Hematopoietic multipotent progenitor cell treated with erythropoietin and hydrocortisone succinate and interleukin-3 and kit ligand, for 6 days (in vitro differentiated cells): ENCODE data around the gene KIF1B.

Experiments used
- DNase-seq: peaks from one replicate; pipeline ENCODE4 v3.0.0-alpha.2; 2015

The KIF1B gene

GRCh38 chr1:10338611-10339010, 128.2 kb downstream of the KIF1B start:
- no peak for DNase-seq

- no peak for DNase-seq
Measured at GRCh38 chr1:10339036-10339567, 128.7 kb downstream of the KIF1B start.

DNA sequence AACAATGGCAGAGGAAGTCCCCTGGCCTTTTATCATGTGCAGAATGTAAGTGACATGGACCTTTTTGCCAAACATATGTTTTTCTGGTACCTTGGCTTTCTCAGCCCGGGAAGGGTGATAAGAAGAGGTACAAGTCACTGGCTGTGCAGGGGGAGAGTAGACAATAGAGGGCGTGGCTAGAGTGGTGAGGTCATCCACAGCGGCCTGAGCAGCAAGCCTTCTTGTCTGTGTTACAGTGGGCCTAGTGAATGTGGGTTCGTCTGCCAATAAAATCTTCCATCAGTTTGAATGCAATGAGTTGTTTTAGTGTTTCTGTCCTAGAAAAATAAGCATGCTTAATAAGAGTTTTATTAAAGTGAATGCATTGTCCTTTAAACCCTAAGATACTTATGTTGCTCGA, 129.4 kb downstream of the KIF1B start:
- peak; percentile 67 for DNase-seq

DNA sequence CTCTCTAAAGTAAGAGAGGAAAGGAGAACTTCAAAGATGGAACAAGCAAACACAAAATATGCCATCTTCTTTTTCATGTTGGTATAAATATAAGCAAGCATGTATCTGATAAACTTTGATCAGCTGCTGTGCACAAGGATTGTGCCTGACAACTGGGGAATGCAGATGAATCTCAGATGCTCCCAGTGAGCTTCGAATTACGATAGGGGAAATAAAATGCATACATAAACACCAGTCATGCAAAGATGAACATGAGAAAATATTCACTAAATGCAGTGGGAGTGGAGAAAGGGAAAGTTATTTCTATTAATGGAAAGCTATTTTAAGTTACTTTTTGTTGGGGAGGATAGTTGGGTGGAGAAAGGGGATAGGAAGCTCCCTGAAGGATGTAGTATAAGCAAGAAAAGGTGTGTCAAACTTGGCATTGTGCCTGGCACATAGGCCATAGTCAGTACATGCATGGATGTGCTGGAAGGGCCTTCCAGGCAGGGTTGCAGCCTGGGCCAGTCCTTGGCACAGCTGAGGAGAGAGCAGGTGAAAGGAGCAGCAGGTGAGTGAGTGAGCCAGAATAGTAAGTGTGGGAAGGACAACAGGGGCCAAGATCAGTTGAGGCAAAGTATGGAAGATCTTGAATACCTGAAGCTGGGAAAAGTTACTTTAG, 130.7 kb downstream of the KIF1B start:
- DNase-seq: no peak

- DNase-seq: no peak
Measured at GRCh38 chr1:10347109-10347508, 136.7 kb downstream of the KIF1B start.

DNA sequence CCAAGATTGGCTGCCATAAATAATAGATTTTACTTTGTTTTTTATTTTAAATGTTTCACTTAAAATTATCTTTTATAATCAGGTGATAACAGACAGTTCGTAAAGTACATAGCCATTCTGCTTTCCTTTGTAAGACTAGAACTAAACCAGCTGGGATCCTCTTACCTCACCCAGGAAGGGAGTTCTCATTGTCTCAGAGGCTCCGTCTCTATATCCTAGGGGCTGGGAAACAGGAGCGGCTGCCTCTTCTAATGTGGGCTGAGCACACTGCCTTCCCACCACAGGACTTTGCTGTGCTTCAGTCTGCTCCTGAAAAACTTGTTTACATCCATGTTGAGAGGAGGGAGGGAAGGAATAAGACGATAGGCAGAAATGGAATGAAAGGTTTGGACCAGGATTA, 142.9 kb downstream of the KIF1B start:
- no peak for DNase-seq

DNA sequence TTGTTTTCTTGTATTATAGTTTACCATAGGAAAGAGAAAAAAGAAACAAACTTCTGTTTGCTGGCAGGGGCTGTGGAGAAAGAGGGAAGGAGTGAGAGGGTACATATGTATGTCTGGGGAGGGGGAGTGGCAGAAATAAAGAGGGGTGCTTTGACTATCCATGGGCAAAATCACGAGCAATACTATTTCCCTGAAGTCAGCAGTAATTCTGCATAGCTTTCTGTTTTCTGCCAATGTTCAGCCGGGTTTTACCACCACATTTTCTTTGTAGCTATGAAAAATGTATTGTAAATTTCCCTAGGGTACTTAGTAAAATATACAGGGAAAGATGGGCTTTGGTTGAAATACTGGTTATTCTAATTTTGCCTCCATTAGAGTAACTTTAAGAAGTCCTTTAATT, 143.3 kb downstream of the KIF1B start:
- DNase-seq: no peak

DNA sequence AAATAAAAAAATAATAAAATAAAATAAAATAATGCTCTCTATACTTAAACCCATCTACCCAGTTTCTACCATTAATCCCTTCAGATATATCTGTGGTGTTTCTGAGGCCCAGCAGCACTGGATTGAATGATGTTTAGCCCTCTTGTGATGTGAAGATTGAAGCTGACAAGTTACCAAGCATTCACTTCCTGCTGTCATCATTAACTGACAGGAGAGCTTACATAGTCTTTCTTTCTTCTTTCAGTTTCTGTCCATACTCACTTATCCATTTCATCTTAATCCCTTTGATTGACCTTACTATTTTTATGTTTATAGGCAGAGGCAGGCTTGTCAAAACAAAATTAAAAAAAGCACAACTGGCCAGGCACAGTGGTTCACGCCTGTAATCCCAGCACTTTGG, 149.7 kb downstream of the KIF1B start:
- DNase-seq: no peak

- DNase-seq: no peak
Measured at GRCh38 chr1:10361515-10361914, 151.1 kb downstream of the KIF1B start.

GRCh38 chr1:10368194-10368593, 157.8 kb downstream of the KIF1B start:
- DNase-seq: no peak

DNA sequence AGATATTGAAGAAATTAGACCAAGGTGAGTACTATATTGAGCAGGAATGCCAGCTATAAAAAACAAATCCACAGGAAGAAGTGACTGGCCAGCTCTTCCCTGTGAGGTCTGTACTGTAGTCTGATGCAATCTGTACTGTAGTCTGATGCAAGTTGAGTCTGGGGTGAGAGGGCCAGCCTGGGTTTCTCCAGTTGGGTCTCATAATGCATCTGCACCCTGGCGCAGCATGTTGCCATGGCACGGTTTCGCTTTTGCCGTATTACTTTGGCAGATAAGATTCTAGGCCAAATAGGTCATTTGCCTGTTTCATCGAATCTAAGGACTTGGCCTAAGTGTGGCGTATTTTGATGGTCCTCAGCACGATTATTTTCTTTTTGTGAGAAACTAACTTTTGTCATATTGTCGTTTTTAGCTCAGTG, 164.1 kb downstream of the KIF1B start:
- DNase-seq: no peak

GRCh38 chr1:10377365-10378029, 167.1 kb downstream of the KIF1B start:
- DNase-seq: peak; percentile 91

DNA sequence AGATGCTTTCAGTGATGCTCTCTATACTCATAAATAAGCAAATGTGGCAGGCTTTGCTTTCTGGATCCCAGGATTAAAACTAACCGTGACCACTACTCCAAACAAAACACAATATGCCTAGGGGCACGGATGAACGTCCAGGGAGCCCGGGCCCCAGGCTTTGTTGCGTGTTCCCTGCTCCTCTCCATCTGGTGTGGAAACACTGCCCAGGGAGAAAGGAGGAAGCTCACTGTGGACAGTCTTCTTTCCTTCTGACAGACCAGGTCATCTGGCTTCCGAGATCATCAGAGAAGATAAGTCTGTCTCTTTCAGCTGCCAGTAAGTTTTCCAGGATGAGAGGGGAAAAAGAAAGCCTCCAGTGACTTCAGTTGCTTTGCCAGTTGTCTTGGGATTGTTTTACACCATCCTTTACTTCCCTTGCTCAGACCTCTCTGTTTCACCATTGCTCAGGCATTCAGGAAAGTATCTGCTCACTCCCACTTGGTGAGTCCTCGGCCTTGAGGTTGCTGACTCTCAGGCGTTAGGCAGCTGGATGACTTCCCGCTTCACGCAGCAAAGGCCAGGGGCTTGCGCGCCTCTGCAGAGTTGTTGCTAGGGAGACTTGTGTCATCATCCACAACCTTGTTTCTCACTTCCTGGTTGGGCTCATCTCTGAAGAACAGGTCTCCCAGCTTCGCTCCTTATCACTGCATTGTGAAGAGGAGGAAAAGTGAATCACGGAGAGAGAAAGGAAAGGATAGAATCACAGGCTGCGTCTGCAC, 167.9 kb downstream of the KIF1B start:
- peak; percentile 51 for DNase-seq

GRCh38 chr1:10379101-10379620, 168.8 kb downstream of the KIF1B start:
- DNase-seq: no peak

DNA sequence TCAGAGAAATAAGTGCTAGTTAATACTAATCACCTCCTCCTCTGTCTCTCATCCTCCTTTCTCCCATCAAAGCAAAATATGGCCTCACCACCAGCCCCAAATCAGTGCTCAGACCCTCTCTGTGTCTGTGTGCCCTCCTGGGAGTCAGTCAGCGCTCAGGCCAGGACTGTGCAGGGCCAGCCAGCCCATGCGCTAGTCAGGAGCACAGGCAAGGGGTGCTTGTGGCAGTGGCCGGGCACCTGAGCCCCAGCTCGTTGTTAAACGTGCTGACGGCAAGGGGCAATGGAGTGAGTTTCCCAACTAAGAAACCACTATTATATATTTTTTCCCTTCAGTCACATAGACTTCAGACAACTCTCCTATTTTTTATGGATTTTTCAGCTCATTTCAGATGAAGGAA, 169.3 kb downstream of the KIF1B start:
- no peak for DNase-seq

- no peak for DNase-seq
Measured at GRCh38 chr1:10380594-10381275, 170.4 kb downstream of the KIF1B start.

DNA sequence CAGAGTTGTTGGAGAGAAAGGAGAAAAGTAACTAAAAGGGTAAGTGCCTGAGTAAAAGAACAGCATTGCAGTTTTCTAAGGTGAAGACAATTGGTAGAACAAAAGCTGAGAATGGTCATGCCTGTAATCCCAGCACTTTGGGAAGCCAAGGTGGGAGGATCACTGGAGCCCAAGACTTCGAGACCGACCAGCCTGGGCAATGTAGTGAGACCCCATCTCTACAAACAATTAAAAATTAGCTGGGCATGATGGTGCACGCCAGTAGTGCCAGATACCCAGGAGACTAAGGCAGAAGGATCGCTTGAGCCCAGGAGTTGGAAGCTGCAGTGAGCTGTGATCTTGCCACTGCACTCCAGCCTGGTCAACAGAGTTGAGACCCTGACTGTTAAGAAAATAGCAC, 173.3 kb downstream of the KIF1B start:
- DNase-seq: no peak

DNA sequence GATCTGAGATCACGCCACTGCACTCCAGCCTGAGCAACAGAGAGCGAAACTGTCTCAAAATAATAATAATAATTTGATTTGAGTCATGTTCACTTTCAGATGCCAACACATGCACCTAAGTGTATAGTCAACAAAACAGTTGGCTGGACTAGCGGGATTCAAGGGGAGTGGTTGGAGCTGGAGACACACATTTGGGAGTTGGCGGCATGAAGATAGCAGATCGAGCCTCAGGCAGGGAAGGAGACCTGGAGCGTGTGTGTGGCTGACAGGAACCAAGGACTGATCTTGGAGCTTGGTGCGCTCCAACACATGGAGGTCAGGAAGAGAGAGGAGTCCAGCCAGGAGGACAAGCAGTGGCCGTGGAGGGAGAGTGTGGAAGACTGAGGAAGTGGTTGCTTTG, 173.8 kb downstream of the KIF1B start:
- DNase-seq: no peak

DNA sequence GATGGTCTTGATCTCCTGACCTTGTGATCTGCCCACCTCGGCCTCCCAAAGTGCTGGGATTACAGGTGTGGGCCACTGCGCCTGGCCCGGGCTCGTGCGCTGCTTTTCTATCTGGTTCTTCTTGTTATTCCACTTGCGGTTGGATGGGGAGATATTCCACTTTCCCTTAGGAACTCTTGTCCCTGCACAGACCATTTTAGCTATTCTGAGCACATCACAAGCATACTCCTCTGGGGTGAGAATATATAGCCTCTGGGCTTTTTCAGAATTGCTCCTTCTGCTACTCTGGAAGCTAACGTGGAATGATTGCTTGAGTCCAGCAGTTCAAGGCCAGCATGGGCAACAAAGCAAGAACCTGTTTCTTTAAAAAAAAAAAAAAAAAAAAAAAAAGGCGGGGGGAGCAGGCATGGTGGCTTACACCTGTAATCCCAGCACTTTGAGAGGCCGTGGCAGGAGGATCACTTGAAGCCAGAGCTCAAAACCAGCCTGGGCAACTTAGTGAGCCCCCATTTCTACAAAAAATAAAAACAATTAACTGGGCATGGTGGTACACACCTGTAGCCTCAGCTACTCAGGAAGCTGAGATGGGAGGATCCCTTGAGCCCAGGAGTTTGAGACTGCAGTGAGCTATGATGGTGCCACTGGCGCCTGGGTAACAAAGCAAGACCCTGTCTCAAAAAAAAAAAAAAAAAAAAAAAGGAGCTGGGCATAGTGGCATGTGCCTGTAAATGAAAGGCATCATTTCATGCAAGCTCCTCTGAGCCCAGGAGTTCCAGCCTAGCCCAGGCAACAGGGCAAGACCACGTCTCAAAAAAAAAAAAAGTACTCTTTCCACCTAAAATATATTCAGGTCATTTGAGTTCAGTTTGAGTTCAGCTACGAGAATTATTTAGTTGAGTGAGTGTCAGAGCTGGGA, 176.6 kb downstream of the KIF1B start:
- no peak for DNase-seq

DNA sequence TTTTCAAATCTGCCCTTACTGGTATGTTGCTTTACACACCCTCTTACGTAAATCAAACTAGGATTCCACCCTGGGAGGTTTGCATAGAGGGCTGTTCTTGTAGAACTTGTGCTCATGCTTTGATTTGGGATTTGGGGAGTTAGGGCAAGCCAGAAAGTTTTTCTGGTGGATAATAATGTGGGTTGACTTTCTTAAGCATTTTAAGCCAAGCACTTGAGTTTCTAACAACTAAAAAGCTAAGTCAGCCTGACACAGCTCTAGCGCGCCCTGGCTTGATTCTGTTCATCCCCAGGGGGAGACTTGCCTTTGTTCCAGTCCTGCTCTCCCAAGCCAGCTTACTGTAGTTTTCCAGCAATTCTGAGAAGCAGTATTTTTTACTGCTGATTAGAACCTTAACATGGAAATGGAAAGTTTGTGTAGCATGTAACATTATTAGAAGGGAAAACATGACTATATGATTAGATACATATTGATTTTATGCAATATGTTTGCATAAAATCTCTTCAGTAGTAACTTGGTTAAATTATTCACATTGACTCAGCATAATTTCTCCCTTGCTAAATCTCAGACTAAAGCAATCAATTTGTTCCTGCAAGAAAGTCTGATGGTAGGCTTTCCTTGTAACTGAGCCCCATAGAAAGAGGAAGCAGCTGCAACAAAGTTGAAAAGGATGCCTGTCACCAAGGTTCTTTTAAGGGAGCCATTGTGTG, 177.5 kb downstream of the KIF1B start:
- peak; percentile 74 for DNase-seq

DNA sequence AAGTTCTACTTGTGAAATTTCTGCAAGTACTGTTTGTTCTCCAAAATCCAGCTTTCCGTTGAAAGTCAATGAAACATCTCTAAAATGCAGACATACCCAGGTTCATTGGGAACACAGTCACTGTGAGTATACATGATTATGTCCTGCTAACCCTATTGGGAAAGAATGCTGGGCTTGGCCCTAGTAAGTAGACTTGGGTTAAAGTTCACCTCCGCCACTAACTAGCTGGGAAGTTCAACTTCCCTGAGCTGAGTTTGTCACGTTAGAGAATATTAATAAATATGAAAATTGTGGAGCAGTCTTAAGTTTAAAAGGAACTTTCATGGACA, 178.0 kb downstream of the KIF1B start:
- DNase-seq: no peak
